Measurements from ENCODE around the gene RNF128. TPM values are rescaled to one million over a fixed set of nuclear protein-coding genes. Genes with fewer than 3 reads are reported as not detected.

Gene RNF128
- 10 to 100 TPM; 12.0 to 17.7 (median 13.9) TPM for polyA plus RNA-seq (ENCODE audit: insufficient read length in 4 of 4)

DNA sequence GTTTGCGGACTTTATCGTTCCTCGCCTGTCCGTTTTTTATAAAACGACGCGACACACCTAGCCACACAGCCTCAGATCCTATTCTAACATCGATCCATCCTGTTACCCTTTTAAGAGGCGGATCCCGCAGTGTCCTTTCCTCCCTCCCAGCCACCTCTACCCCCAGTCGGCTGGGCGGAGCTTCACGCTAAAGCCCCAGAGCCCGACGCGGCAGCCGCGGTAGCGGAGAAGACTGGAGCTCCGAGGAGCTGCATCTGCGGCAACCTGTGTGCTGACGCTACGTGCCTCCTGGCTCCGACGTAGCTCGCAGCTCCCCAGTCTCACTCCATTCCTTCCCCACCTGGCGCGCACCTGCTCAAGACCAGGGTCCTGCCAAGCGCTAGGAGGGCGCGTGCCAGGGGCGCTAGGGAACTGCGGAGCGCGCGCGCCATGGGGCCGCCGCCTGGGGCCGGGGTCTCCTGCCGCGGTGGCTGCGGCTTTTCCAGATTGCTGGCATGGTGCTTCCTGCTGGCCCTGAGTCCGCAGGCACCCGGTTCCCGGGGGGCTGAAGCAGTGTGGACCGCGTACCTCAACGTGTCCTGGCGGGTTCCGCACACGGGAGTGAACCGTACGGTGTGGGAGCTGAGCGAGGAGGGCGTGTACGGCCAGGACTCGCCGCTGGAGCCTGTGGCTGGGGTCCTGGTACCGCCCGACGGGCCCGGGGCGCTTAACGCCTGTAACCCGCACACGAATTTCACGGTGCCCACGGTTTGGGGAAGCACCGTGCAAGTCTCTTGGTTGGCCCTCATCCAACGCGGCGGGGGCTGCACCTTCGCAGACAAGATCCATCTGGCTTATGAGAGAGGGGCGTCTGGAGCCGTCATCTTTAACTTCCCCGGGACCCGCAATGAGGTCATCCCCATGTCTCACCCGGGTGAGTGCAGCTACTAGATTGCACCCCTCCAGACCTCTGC, at the start of gene RNF128:
Gene RNF128, plus strand, starts transcription at position 217 of the 953 bp plus-strand sequence. Its CDS starts 213 bp downstream, at position 430.
- DNase-seq (ENCODE audit: low read depth in 4 of 4, low spot score in 3 of 4): no peak

DNA sequence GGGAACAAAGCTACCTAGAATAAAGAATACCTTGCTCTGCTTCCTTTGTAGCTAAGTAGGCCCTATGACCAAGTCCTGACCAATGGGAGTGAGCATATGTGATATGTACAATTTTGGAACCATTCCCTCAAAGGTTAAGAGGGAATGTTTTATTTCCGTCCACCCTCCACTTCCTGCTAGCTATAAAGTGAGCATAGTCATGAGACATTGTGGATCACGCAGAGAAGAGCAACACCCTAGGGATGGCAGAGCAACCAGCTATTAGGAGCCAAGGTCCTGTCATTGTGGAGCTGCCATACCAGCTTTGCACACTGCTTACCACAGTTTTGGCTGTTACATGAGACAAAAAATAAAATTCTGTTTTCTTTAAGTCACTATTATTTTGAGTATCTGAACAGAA, 45.8 kb upstream of the RNF128 start:
- DNase-seq (ENCODE audit: low read depth in 4 of 4, low spot score in 3 of 4): no peak

GRCh38 chrX:106684207-106684606, 42.3 kb upstream of the RNF128 start:
- DNase-seq (ENCODE audit: low read depth in 4 of 4, low spot score in 3 of 4): no peak

DNA sequence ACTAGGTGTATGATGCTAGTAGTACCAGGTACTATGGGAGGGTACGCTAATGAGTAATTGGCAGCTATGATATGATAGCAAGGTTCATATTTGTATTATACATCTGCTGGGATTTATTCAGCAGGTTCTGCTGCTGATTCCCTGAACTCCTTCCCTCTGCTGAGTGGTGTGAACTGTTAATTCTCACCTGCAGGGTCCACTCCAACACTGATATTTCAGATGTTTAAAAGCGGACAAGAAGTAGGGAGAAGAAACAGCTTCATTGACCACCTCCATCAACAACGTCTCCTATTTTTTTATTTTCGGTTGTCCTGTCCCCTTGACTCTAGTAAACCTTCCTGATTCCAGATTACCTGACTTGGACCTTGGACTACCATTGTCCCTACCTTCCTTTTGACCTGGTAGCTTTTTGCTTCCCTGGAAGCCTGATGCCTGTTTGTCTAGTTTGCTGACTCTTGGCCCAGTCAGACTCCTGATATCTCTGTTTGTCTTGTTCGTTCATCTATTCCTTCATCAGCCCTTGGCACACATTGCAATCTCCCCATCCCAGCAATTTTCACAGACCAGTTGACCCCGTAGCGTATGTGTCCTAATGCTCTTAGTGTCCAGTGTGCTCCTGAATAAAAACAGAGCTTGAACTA, 34.0 kb upstream of the RNF128 start:
- DNase-seq (ENCODE audit: low read depth in 4 of 4, low spot score in 3 of 4): no peak

- DNase-seq (ENCODE audit: low read depth in 4 of 4, low spot score in 3 of 4): no peak
Observed at GRCh38 chrX:106696502-106696901, 30.0 kb upstream of the RNF128 start.

DNA sequence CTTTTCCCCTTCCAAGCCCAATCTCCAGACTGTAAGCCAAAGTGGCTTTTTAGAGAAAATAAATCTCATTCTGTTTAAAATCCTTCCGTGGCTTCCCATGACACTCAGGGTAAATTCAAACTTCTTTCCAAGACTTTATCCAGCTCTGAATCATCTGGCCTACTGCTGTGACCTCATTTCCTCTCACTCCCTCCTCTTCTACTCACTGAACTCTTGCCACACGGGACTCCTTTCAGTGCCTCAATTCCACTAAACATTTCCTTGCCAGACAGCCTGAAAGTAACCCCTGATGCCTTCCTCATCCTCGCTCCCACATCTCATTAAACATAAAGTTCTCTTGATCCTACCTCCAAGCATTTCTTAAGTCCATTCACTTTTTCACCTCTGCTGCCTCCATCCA, 27.8 kb upstream of the RNF128 start:
- DNase-seq (ENCODE audit: low read depth in 4 of 4, low spot score in 3 of 4): no peak

- no peak for DNase-seq (ENCODE audit: low read depth in 4 of 4, low spot score in 3 of 4)
Observed at GRCh38 chrX:106702636-106703035, 23.9 kb upstream of the RNF128 start.

- DNase-seq (ENCODE audit: low read depth in 4 of 4, low spot score in 3 of 4): no peak
Observed at GRCh38 chrX:106706466-106706865, 20.0 kb upstream of the RNF128 start.

- no peak for DNase-seq (ENCODE audit: low read depth in 4 of 4, low spot score in 3 of 4)
Observed at GRCh38 chrX:106707771-106708454, 18.6 kb upstream of the RNF128 start.

GRCh38 chrX:106710771-106711170, 15.7 kb upstream of the RNF128 start:
- DNase-seq (ENCODE audit: low read depth in 4 of 4, low spot score in 3 of 4): no peak

GRCh38 chrX:106711375-106711774, 15.1 kb upstream of the RNF128 start:
- no peak for DNase-seq (ENCODE audit: low read depth in 4 of 4, low spot score in 3 of 4)

DNA sequence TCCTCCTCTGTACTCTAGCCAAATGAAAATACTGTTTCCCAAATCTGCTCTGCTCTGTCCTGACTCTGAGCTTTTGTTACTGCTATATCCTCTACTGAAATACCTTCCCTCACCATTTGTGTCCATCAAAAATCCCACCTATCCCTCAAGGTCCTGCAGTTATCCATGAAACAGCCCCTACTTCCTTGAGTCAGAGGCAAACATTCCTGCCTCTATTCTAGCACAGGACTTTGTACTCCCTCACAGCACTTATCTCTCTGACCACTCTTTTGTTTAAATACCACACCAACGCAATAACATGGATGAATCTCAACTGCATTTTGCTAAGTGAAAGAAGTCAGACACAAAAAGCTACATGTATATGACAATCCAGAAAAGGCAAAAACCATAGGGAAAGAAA, 10.5 kb upstream of the RNF128 start:
- DNase-seq (ENCODE audit: low read depth in 4 of 4, low spot score in 3 of 4): no peak

GRCh38 chrX:106716463-106716862, 10.0 kb upstream of the RNF128 start:
- no peak for DNase-seq (ENCODE audit: low read depth in 4 of 4, low spot score in 3 of 4)

GRCh38 chrX:106718709-106719108, 7.8 kb upstream of the RNF128 start:
- no peak for DNase-seq (ENCODE audit: low read depth in 4 of 4, low spot score in 3 of 4)

- DNase-seq (ENCODE audit: low read depth in 4 of 4, low spot score in 3 of 4): no peak
Observed at GRCh38 chrX:106725931-106726330, 570 bp upstream of the RNF128 start.

- DNase-seq (ENCODE audit: low read depth in 4 of 4, low spot score in 3 of 4): no peak
Observed at GRCh38 chrX:106728337-106728736, 1.8 kb downstream of the RNF128 start.

- DNase-seq (ENCODE audit: low read depth in 4 of 4, low spot score in 3 of 4): no peak
Observed at GRCh38 chrX:106730401-106730800, 3.9 kb downstream of the RNF128 start.

- no peak for DNase-seq (ENCODE audit: low read depth in 4 of 4, low spot score in 3 of 4)
Observed at GRCh38 chrX:106731590-106731989, 5.1 kb downstream of the RNF128 start.

DNA sequence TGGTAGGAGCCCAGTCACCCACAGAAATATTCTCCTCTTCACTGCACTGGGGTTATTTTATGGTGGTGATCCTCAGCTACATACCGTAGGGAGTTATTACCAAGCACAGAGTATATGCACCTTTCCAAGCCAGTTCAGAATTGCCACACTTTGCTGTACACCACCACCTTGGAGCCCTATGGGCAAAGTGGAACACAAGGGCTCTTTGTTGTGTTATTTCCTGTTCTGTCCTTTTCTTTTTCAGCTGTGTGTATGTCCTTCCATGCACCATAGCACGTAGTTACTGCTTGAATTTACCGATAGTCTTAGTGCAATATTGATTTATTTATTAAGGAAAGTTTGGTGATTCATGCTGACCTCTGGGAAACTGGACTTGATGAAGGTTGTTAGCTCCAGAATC, 8.3 kb downstream of the RNF128 start:
- no peak for DNase-seq (ENCODE audit: low read depth in 4 of 4, low spot score in 3 of 4)

- DNase-seq (ENCODE audit: low read depth in 4 of 4, low spot score in 3 of 4): no peak
Observed at GRCh38 chrX:106740193-106740780, 13.8 kb downstream of the RNF128 start.

- DNase-seq (ENCODE audit: low read depth in 4 of 4, low spot score in 3 of 4): no peak
Observed at GRCh38 chrX:106742193-106742592, 15.7 kb downstream of the RNF128 start.

Data from right renal pelvis (tissue), 4 donors.